ENCODE measurements around the gene PHACTR4.

The PHACTR4 gene

GRCh38 chr1:28412731-28413130 is 43.2 kb downstream of the PHACTR4 start:
- no peak overlapping the region for H3K27ac ChIP-seq (ENCODE audit: low read length)
- H3K36me3 ChIP-seq (ENCODE audit: control insufficient read depth, low read depth, low read length), result peaks cover 6% of the 10 kb centered on the region
- no peak overlapping the region for H3K4me3 ChIP-seq (ENCODE audit: low read length)
- H3K9me3 ChIP-seq (ENCODE audit: control insufficient read depth, low read depth, low read length), result no peaks in the 10 kb centered on the region
- no peaks in the 10 kb centered on the region for H3K27me3 ChIP-seq (ENCODE audit: control insufficient read depth, insufficient read depth, low read length)
- peaks cover 19% of the 10 kb centered on the region for H3K4me1 ChIP-seq (ENCODE audit: control insufficient read depth, low read depth, low read length)
- no peak overlapping the region for H3K9ac ChIP-seq (ENCODE audit: low read length)

GRCh38 chr1:28416509-28417194 is 47.1 kb downstream of the PHACTR4 start:
- H3K9me3 ChIP-seq (ENCODE audit: control insufficient read depth, low read depth, low read length), result no peaks in the 10 kb centered on the region
- H3K4me1 ChIP-seq (ENCODE audit: control insufficient read depth, low read depth, low read length), result peaks cover 10% of the 10 kb centered on the region
- H3K27ac ChIP-seq (ENCODE audit: low read length), result no peak overlapping the region
- H3K36me3 ChIP-seq (ENCODE audit: control insufficient read depth, low read depth, low read length), result peaks cover 1% of the 10 kb centered on the region
- no peaks in the 10 kb centered on the region for H3K27me3 ChIP-seq (ENCODE audit: control insufficient read depth, insufficient read depth, low read length)
- no peak overlapping the region for H3K4me3 ChIP-seq (ENCODE audit: low read length)
- H3K9ac ChIP-seq (ENCODE audit: low read length), result no peak overlapping the region

- Histone ChIP-seq H3K4me1 (ENCODE audit: control insufficient read depth, low read depth, low read length) (peaks cover 10% of the 10 kb centered on the region), H3K9ac (ENCODE audit: low read length) (no peak overlapping the region), H3K27me3 (ENCODE audit: control insufficient read depth, insufficient read depth, low read length) (no peaks in the 10 kb centered on the region), H3K36me3 (ENCODE audit: control insufficient read depth, low read depth, low read length) (no peaks in the 10 kb centered on the region), H3K9me3 (ENCODE audit: control insufficient read depth, low read depth, low read length) (no peaks in the 10 kb centered on the region), H3K27ac (ENCODE audit: low read length) (no peak overlapping the region), H3K4me3 (ENCODE audit: low read length) (no peak overlapping the region)
Measured at GRCh38 chr1:28417441-28417922, 47.9 kb downstream of the PHACTR4 start.

- no peaks in the 10 kb centered on the region for H3K27me3 ChIP-seq (ENCODE audit: control insufficient read depth, insufficient read depth, low read length)
- no peaks in the 10 kb centered on the region for H3K9me3 ChIP-seq (ENCODE audit: control insufficient read depth, low read depth, low read length)
- H3K4me1 ChIP-seq (ENCODE audit: control insufficient read depth, low read depth, low read length), result peaks cover 10% of the 10 kb centered on the region
- H3K27ac ChIP-seq (ENCODE audit: low read length), result no peak overlapping the region
- H3K36me3 ChIP-seq (ENCODE audit: control insufficient read depth, low read depth, low read length), result no peaks in the 10 kb centered on the region
- H3K9ac ChIP-seq (ENCODE audit: low read length), result no peak overlapping the region
- no peak overlapping the region for H3K4me3 ChIP-seq (ENCODE audit: low read length)
Measured at GRCh38 chr1:28417926-28418637, 48.5 kb downstream of the PHACTR4 start.

- Histone ChIP-seq H3K9me3 (ENCODE audit: control insufficient read depth, low read depth, low read length) (no peaks in the 10 kb centered on the region), H3K4me1 (ENCODE audit: control insufficient read depth, low read depth, low read length) (no peaks in the 10 kb centered on the region), H3K4me3 (ENCODE audit: low read length) (no peak overlapping the region), H3K9ac (ENCODE audit: low read length) (no peak overlapping the region), H3K27me3 (ENCODE audit: control insufficient read depth, insufficient read depth, low read length) (no peaks in the 10 kb centered on the region), H3K36me3 (ENCODE audit: control insufficient read depth, low read depth, low read length) (no peaks in the 10 kb centered on the region), H3K27ac (ENCODE audit: low read length) (no peak overlapping the region)
Measured at GRCh38 chr1:28421744-28422143, 52.2 kb downstream of the PHACTR4 start.

- H3K36me3 ChIP-seq (ENCODE audit: control insufficient read depth, low read depth, low read length), result no peaks in the 10 kb centered on the region
- no peaks in the 10 kb centered on the region for H3K27me3 ChIP-seq (ENCODE audit: control insufficient read depth, insufficient read depth, low read length)
- no peaks in the 10 kb centered on the region for H3K4me1 ChIP-seq (ENCODE audit: control insufficient read depth, low read depth, low read length)
- H3K9me3 ChIP-seq (ENCODE audit: control insufficient read depth, low read depth, low read length), result no peaks in the 10 kb centered on the region
- no peak overlapping the region for H3K27ac ChIP-seq (ENCODE audit: low read length)
- no peak overlapping the region for H3K9ac ChIP-seq (ENCODE audit: low read length)
- no peak overlapping the region for H3K4me3 ChIP-seq (ENCODE audit: low read length)
Measured at GRCh38 chr1:28426831-28427230, 57.3 kb downstream of the PHACTR4 start.

GRCh38 chr1:28428012-28428411 is 58.5 kb downstream of the PHACTR4 start:
- Histone ChIP-seq H3K27me3 (ENCODE audit: control insufficient read depth, insufficient read depth, low read length) (no peaks in the 10 kb centered on the region), H3K9ac (ENCODE audit: low read length) (no peak overlapping the region), H3K27ac (ENCODE audit: low read length) (no peak overlapping the region), H3K4me1 (ENCODE audit: control insufficient read depth, low read depth, low read length) (no peaks in the 10 kb centered on the region), H3K4me3 (ENCODE audit: low read length) (no peak overlapping the region), H3K9me3 (ENCODE audit: control insufficient read depth, low read depth, low read length) (no peaks in the 10 kb centered on the region), H3K36me3 (ENCODE audit: control insufficient read depth, low read depth, low read length) (no peaks in the 10 kb centered on the region)

GRCh38 chr1:28428990-28429520 is 59.5 kb downstream of the PHACTR4 start:
- Histone ChIP-seq H3K4me1 (ENCODE audit: control insufficient read depth, low read depth, low read length) (no peaks in the 10 kb centered on the region), H3K4me3 (ENCODE audit: low read length) (no peak overlapping the region), H3K27ac (ENCODE audit: low read length) (no peak overlapping the region), H3K27me3 (ENCODE audit: control insufficient read depth, insufficient read depth, low read length) (no peaks in the 10 kb centered on the region), H3K9ac (ENCODE audit: low read length) (no peak overlapping the region), H3K36me3 (ENCODE audit: control insufficient read depth, low read depth, low read length) (no peaks in the 10 kb centered on the region), H3K9me3 (ENCODE audit: control insufficient read depth, low read depth, low read length) (no peaks in the 10 kb centered on the region)

GRCh38 chr1:28436211-28436769 is 66.8 kb downstream of the PHACTR4 start:
- H3K9me3 ChIP-seq (ENCODE audit: control insufficient read depth, low read depth, low read length), result no peaks in the 10 kb centered on the region
- H3K9ac ChIP-seq (ENCODE audit: low read length), result no peak overlapping the region
- H3K4me3 ChIP-seq (ENCODE audit: low read length), result no peak overlapping the region
- H3K36me3 ChIP-seq (ENCODE audit: control insufficient read depth, low read depth, low read length), result no peaks in the 10 kb centered on the region
- no peak overlapping the region for H3K27ac ChIP-seq (ENCODE audit: low read length)
- H3K4me1 ChIP-seq (ENCODE audit: control insufficient read depth, low read depth, low read length), result peaks cover 9% of the 10 kb centered on the region
- no peaks in the 10 kb centered on the region for H3K27me3 ChIP-seq (ENCODE audit: control insufficient read depth, insufficient read depth, low read length)

GRCh38 chr1:28437264-28437923 is 67.9 kb downstream of the PHACTR4 start:
- Histone ChIP-seq H3K4me3 (ENCODE audit: low read length) (no peak overlapping the region), H3K9ac (ENCODE audit: low read length) (no peak overlapping the region), H3K27me3 (ENCODE audit: control insufficient read depth, insufficient read depth, low read length) (no peaks in the 10 kb centered on the region), H3K4me1 (ENCODE audit: control insufficient read depth, low read depth, low read length) (peaks cover 9% of the 10 kb centered on the region), H3K27ac (ENCODE audit: low read length) (no peak overlapping the region), H3K36me3 (ENCODE audit: control insufficient read depth, low read depth, low read length) (no peaks in the 10 kb centered on the region), H3K9me3 (ENCODE audit: control insufficient read depth, low read depth, low read length) (no peaks in the 10 kb centered on the region)

GRCh38 chr1:28437924-28438699 is 68.6 kb downstream of the PHACTR4 start:
- Histone ChIP-seq H3K27ac (ENCODE audit: low read length) (no peak overlapping the region), H3K4me3 (ENCODE audit: low read length) (no peak overlapping the region), H3K9me3 (ENCODE audit: control insufficient read depth, low read depth, low read length) (no peaks in the 10 kb centered on the region), H3K9ac (ENCODE audit: low read length) (no peak overlapping the region), H3K27me3 (ENCODE audit: control insufficient read depth, insufficient read depth, low read length) (no peaks in the 10 kb centered on the region), H3K4me1 (ENCODE audit: control insufficient read depth, low read depth, low read length) (peaks cover 9% of the 10 kb centered on the region), H3K36me3 (ENCODE audit: control insufficient read depth, low read depth, low read length) (no peaks in the 10 kb centered on the region)
